GM12872 (cell line): ENCODE results near the gene ARHGAP31.

Experiments
- CTCF ChIP-seq: IDR thresholded peaks from 3 replicates; pipeline ENCODE4 v1.5.1; 2011; ENCODE audit warnings: low read depth, mild to moderate bottlenecking, low read length, moderate library complexity; ENCODE audit not compliant: insufficient read depth

Gene ARHGAP31

DNA sequence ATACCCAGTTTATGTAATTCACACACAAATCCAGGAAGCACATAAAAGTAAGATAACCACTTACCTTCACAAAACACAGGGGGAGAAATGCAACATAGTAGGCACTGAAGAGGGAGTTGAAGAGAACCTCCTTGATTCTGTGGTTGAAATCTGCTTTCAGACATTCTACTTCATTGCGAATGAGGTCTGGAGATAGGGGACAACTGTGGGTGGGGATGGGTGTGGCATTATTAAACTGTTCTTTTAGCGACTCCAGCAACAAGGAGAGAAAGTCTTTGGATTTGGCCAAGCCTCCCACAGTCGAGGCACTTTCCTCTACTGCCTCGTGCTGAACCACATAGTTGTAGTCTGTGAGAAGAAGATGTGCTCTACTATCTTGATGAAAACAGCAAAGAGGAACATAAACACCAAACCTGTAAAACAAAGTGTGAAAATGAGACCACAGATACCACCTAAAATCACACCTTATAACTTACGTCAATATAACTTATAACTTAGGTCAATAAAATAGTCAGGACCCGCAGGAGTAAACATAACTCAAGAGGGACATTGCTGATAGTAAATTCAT is 143.6 kb downstream of the ARHGAP31 start:
- no peak for TF ChIP-seq CTCF

- no peak for TF ChIP-seq CTCF
These were observed 149.0 kb downstream of the ARHGAP31 start for GRCh38 chr3:119443179-119443578.

- TF ChIP-seq CTCF, result no peak
These were observed 150.4 kb downstream of the ARHGAP31 start for GRCh38 chr3:119444590-119444989.

DNA sequence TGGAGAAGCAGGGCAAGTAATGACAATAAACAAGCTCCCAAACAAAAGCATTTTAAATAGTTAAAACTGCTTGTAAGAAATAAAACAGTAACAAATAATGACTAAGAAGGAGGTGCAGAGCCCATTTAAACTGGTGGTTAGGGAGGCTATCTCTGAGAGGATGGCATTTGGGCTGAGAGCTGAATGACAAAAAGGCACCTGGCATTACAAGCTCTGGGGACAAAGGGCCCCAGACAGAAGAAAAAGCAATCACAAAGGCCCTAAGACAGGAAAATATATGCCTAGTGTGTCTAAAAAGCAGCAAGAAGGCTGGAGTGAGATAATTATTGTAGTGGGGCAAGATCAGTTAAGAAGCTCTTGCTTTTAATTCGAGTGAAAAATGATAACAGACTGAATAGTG is 159.6 kb downstream of the ARHGAP31 start:
- TF ChIP-seq CTCF, result no peak

- no peak for TF ChIP-seq CTCF
These were observed 162.3 kb downstream of the ARHGAP31 start for GRCh38 chr3:119456469-119456868.

DNA sequence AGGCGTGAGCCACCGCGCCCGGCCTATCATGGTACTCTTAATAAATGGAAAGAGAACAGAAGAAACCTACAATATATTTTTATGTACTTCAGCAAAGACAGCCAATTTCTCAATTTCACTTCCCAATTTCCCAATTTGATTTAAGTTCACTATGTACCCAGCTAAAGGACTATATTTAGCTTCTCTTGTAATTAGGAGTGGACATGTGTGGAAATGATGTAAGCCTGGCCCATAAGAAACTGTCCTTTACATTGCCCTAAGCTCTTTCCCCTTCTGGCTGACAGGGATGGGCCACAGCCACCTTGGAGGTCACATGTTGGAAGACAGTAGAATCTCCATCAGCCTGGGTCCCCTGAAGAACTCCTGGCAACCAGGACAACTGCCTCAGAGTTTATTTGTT is 163.1 kb downstream of the ARHGAP31 start:
- TF ChIP-seq CTCF, result no peak

DNA sequence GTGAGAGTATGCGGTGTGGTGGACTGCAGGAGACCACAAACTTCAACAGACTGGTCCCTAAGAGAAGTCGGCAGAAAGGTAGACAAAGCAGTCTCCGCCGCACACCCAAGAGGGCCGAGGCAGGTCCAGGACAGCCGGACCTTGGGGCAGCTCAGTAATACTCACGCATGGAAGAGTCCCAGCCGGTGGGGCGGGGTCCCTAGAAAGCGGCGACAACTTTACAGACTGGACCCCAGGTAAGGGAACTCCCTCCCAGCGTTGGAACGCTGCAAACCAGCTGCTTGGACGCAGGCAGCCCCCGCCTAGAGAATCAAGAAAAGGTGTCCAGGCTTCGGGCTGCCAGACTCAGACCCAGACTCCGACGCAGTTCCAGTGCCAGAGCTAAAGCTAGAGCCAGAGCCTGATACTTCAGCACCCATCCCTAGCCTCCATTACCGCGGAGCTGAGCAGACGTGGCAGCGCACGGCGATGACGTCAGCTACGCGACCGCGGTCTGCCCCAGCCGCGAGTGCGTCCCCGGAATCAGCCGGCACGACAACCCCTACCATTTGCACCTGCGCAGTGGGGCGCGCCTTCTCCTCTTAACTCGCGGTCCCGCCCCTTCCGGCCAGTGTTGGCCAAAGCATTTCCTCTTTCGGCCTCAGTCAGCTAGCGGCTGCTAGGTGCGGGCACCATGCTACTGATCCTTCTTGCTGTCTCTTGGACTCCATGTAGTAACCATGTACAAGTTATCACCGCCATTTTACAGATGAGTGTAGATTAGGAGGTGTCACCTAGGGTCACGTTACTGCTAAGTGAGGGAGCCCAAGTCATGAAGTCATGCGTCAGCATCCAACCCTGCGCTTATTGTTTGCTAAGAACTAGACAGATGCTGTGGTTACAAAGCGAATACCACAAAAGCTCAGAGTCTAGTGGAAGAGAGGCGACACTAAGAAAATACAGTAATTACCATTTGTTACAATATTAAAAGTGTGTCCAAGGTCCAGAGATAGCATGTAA is 169.3 kb downstream of the ARHGAP31 start, which contains the start of gene TMEM39A:
Gene TMEM39A (minus strand): TSS at position 445 of the 999 bp plus-strand sequence. CDS start 1,541 bp downstream, outside the sequence.
- TF ChIP-seq CTCF, result no peak
